ENCODE measurements around the gene PINLYP. TPM values are rescaled to one million over a fixed set of nuclear protein-coding genes. Genes with fewer than 3 reads are reported as not detected.
"Not testable (repeated sequence)": the region's sequence is repeated elsewhere in the genome, so short reads cannot be mapped to it uniquely, and the experiment has no call there.

Gene PINLYP
- total and polyA plus RNA-seq, 2 experiments from 2014 or later: 7.8 to 11.1 TPM

GRCh38 chr19:43546581-43546980 lies 29.0 kb upstream of the PINLYP start:
- H3K36me3 Mint-ChIP-seq (ENCODE audit: low read depth): peaks cover 68% of the 10 kb centered on the region
- Histone ChIP-seq H4K20me1 (replicated peaks; ENCODE audit: insufficient read depth) (no peaks in the 10 kb centered on the region), H3K4me2 (no peak overlapping the region), H3K79me2 (replicated peaks; ENCODE audit: insufficient read depth) (no peaks in the 10 kb centered on the region), H2AFZ (no peak overlapping the region), H3F3A (replicated peaks; ENCODE audit: low read depth) (no peaks in the 10 kb centered on the region), H3K4me3 (no peak overlapping the region), H3K9me2 (ENCODE audit: insufficient read depth) (no peaks in the 10 kb centered on the region), H3K4me1 (ENCODE audit: insufficient read depth) (no peaks in the 10 kb centered on the region), H3K27me3 (ENCODE audit: insufficient read depth) (no peaks in the 10 kb centered on the region), H3K36me3 (ENCODE audit: insufficient read depth) (no peaks in the 10 kb centered on the region; the same call in 1 of the 2 replicates), H3K27ac (ENCODE audit: low read depth) (no peak overlapping the region)
- no peak for DNase-seq (ENCODE audit: low spot score)
- no peak overlapping the region for H3K4me3 Mint-ChIP-seq
- no peak overlapping the region for H3K27ac Mint-ChIP-seq
- ATAC-seq: no peak
- no peak for TF ChIP-seq REST (IDR thresholded peaks at IDR 0.05; ENCODE audit: unreplicated experiment)
- TF ChIP-seq EZH2 (IDR thresholded peaks at IDR 0.05; ENCODE audit: low read depth, unreplicated experiment): no peak
- TF ChIP-seq EZH2phosphoT487 (IDR thresholded peaks at IDR 0.05; ENCODE audit: unreplicated experiment): no peak
- no peak for TF ChIP-seq POLR2AphosphoS5 (IDR thresholded peaks at IDR 0.05; ENCODE audit: low read depth)
- no peak for TF ChIP-seq ZNF114 (CRISPR knock-in tag; IDR thresholded peaks at IDR 0.05)
- no peak for TF ChIP-seq ZNF462 (CRISPR knock-in tag; IDR thresholded peaks at IDR 0.05)
- no peak for TF ChIP-seq JUNB (IDR thresholded peaks at IDR 0.05; ENCODE audit: unreplicated experiment)
- no peak for TF ChIP-seq NANOG (IDR thresholded peaks at IDR 0.05; ENCODE audit: borderline replicate concordance)
- TF ChIP-seq CREB1 (CRISPR knock-in tag; IDR thresholded peaks at IDR 0.05; ENCODE audit: low read depth): no peak
- no peak for TF ChIP-seq ZNF331 (CRISPR knock-in tag; IDR thresholded peaks at IDR 0.05; ENCODE audit: low read depth)
- TF ChIP-seq CTCF (conservative IDR thresholded peaks at IDR 0.05; ENCODE audit: low read depth in 2 of 2): no peak
- TF ChIP-seq STAT1 (IDR thresholded peaks at IDR 0.05; ENCODE audit: unreplicated experiment): no peak
- H3K9me3 Mint-ChIP-seq: no peaks in the 10 kb centered on the region; the same call in 2 of the 3 replicates
- H3K27me3 Mint-ChIP-seq (ENCODE audit: insufficient read depth, low read depth, poor library complexity): peaks cover 6% of the 10 kb centered on the region
- H3K4me1 Mint-ChIP-seq: no peaks in the 10 kb centered on the region

- not testable (repeated sequence) for H3F3A ChIP-seq (replicated peaks; ENCODE audit: low read depth); H3K4me1 Mint-ChIP-seq; H3K36me3 ChIP-seq (ENCODE audit: insufficient read depth); ATAC-seq; H3K4me1 ChIP-seq (ENCODE audit: insufficient read depth); H3K27ac Mint-ChIP-seq; H2AFZ ChIP-seq; H4K20me1 ChIP-seq (replicated peaks; ENCODE audit: insufficient read depth); H3K4me3 Mint-ChIP-seq; H3K79me2 ChIP-seq (replicated peaks; ENCODE audit: insufficient read depth); H3K4me3 ChIP-seq; H3K4me2 ChIP-seq; H3K27me3 Mint-ChIP-seq (ENCODE audit: insufficient read depth, low read depth, poor library complexity); DNase-seq (ENCODE audit: low spot score); H3K9me3 Mint-ChIP-seq; H3K9me2 ChIP-seq (ENCODE audit: insufficient read depth); H3K27ac ChIP-seq (ENCODE audit: low read depth); H3K27me3 ChIP-seq (ENCODE audit: insufficient read depth)
- H3K36me3 Mint-ChIP-seq (ENCODE audit: low read depth): peaks cover 64% of the 10 kb centered on the region
Measured at GRCh38 chr19:43547926-43548325, 27.7 kb upstream of the PINLYP start.

All from GM23338 (cell line).